SHP77 (cell line): ENCODE results near the gene GSTO1.
A peak's percentile ranks its signal among the peaks of the same experiment; 100 is the strongest.

Source experiments
- DNase-seq, 2 experiments: peaks; one replicate each; lab custom pipeline; 2025; lab: John Stamatoyannopoulos, UW

Gene GSTO1

DNA sequence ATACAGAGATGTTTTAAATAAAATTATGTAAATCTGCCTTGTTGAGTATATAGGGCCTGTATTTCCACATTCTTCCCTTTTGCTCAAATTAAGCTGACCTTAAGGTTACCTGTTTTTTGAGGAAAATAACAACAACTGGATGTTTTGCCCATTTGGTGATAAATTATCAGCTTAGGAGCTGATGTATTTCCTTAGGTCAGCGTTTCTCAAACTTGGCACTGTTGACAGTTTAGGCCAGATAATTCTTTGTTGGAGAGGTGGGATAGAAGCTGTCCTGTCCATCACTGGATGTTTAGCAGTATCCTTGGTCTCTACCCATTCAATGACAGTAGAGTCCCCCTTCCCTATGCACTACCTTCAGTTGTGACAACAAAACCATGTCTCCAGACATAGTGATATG, 21.5 kb downstream of the GSTO1 start:
- no peak for DNase-seq

DNA sequence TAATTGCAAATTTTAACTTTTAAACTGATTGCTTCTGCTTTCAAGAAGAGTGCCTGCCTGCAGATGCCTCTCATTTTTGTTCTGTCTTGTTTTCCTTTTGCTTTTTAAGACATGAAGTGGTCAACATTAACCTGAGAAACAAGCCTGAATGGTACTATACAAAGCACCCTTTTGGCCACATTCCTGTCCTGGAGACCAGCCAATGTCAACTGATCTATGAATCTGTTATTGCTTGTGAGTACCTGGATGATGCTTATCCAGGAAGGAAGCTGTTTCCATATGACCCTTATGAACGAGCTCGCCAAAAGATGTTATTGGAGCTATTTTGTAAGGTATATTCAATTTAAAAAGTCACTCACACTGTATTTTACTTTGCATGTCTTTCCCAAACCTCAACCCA, 23.1 kb downstream of the GSTO1 start:
- no peak for DNase-seq

DNA sequence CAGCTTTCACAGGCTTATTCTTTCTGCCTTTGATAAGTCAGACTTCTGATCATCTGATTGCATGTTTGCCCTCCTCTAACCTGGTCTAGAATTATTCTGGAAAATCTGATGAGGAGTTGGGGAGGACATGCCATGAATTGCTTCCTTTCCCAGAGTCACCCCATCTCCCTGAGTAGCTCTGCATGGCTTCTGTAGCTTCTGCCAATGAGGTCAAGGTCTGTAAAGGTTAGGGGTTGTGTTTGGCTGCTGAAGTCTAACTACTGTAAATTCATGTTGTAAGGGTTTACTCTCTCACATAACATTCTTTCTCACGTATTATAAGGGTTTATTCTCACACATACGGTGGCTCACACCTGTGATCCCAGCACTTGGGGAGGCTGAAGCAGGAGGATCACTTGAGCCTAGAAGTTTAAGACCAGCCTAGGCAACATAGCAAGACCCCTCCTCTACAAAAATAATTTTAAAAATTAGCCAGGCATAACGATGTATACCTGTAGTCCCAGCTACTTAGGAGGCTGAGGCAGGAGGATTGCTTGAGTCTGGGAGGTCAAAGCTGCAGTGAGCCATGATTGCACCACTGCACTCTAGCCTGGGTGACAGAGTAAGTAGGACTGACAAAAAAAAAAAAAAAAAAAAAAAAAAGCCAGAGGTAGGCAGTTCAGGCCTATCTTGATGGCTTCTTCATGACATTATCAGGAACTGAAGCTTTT, 25.0 kb downstream of the GSTO1 start:
- DNase-seq: no peak

GRCh38 chr10:104281694-104282093, 27.0 kb downstream of the GSTO1 start:
- no peak for DNase-seq

DNA sequence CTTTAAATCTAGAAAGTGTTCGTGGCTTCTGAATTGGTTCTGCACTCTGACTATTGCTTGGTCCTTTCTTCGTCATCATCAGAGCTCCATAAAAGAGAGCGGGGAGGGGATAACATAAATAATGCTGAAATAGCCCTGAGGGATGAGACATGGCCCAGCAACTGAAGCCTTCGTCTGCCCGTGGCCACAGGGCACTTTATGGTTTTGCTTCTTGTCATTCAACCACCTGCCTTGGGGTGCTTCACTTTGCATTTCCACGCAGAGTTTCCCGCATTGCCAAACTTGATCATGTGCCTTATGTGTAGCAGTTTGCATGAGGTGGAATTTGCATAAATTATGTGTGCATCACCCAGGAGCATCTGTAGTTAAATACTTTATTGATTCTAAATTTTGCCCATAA, 30.2 kb downstream of the GSTO1 start:
- DNase-seq: no peak

DNA sequence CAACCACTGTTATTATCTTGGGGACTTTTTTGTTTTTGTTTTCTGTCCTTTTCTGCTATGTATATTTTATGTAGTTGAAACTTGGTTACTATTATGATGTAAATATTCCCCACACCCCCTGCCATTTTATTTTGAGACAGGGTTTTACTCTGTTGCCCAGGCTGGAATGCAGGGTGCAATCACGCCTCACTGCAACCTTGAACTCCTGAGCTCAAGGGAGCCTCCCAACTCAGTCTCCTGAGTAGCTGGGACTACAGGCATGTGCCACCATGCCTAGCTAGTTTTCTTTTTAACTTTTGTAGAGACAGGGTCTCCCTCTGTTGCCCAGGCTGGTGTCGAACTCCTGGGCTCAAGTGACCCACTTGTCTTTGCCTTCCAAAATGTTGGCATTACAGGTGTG, 32.2 kb downstream of the GSTO1 start:
- no peak for DNase-seq

GRCh38 chr10:104288355-104288754, 33.7 kb downstream of the GSTO1 start:
- no peak for DNase-seq

- DNase-seq: peak; percentile 69 to 85
Measured at GRCh38 chr10:104291439-104291951, 36.8 kb downstream of the GSTO1 start.

DNA sequence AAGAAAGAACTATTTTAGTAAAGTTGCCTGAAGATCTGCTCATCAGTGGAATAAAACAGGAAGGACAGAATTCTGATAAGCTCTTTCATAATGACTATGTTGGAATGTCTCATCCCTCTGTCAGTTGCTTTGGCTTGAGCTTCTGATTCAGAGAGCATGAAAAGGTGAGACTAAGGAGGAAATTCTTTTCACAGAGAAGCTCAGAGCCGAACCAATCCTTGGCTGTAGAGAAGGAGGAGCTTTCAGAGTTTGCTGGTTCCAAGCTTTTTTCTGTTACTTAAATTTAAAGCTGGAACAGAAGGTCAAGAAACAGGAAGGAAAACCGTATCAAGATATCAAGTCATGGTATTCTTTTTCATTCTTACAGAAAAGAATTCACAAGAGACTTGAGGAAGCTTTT, 38.3 kb downstream of the GSTO1 start:
- no peak for DNase-seq

- no peak for DNase-seq
Measured at GRCh38 chr10:104293781-104294321, 39.2 kb downstream of the GSTO1 start.

GRCh38 chr10:104296687-104297436, 42.2 kb downstream of the GSTO1 start:
- DNase-seq: no peak

- DNase-seq: no peak
Measured at GRCh38 chr10:104297697-104298660, 43.3 kb downstream of the GSTO1 start.

DNA sequence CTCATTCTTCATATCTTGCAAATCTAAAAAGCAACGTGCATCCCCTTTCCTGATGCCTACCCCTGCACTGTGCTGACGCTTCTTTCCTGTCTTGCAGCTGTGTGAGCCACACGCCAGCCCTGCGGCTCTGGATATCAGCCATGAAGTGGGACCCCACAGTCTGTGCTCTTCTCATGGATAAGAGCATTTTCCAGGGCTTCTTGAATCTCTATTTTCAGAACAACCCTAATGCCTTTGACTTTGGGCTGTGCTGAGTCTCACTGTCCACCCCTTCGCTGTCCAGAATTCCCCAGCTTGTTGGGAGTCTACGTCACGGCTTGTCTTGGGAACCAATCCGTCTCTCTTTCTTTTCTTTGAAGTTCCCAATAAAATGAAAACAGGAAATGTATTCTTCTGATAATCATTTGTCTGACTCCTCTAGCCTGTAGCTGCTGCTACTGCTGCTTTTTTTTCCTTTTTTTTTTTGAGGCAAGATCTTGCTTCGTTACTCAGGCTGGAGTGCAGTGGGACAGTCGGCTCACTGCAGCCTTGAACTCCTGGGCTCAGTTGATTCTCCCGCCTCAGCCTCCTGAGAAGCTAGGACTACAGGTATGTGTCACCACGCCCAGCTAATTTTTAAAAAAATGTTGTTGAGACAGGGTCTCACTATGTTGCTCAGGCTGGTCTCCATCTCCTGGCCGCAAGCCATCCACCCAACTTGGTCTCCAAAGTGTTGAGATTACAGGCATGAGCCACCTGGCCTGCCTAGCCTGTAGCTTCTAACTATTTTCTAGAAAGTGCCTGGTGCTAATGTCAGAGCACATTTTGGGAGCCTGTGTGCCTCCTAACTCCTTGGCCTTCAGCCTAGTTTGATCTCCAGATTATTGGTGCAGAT, 44.6 kb downstream of the GSTO1 start:
- DNase-seq: no peak

DNA sequence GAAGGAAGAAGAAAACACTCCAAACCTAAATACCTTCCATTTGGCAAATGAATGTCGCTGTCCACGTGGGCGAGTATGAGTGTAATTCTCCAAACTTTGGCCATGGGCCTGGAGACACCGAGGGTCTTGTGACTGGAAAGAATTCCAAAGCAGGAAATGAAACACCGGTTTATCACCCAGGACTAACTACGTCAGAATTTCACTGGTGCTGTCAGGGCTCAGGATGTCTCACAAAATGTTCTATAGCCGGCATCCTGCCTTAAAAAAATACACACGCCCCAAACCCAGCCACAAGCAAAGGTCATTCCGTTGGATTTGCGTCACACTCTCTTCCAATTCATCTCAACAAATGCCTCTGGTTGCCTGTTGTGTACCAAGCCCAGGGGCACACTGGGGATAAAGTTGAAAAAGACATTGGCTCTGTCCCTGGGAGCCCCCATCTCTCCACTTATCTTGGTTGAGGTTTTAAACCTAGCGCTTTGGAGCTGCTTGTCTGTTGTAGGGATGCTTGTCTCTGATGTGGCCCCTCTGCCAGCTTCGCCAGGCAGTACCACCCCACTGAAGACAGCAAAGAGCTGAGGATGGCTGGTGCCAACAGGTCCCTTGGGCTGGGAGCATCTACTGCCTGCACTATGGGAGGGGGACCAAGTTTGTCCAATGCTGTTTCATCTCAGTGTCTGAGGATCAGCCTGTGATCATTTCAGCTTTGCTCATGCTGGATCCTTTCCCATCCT, 45.5 kb downstream of the GSTO1 start:
- peak; percentile 12 to 42 for DNase-seq

DNA sequence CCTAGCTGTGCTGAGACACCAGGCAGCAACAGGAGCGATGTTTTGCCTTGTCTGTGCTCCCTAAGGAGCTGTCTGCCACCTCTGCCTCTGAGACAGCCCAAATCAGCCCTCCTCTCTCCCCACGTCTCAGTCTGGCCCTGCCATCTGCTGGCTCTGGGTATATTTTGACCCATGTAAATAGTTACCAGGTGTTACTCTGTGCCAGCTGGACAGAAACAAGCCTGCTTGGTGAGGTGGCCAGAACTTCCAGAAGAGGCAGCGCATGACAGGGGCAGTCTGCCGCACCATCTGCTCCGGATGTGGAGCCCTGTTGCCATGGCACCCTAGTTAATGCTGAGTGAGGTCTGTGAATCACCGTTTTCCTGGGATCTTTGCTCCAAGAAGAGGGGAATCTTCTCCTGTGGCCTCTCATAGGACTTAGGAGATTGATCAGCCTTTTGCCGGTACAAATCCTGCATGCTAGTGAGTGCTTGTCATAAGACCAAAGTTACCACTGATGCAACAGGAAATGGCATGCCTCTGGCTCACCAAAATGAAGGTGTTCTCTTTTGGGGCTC, 46.1 kb downstream of the GSTO1 start:
- peak; percentile 91 to 93 for DNase-seq

DNA sequence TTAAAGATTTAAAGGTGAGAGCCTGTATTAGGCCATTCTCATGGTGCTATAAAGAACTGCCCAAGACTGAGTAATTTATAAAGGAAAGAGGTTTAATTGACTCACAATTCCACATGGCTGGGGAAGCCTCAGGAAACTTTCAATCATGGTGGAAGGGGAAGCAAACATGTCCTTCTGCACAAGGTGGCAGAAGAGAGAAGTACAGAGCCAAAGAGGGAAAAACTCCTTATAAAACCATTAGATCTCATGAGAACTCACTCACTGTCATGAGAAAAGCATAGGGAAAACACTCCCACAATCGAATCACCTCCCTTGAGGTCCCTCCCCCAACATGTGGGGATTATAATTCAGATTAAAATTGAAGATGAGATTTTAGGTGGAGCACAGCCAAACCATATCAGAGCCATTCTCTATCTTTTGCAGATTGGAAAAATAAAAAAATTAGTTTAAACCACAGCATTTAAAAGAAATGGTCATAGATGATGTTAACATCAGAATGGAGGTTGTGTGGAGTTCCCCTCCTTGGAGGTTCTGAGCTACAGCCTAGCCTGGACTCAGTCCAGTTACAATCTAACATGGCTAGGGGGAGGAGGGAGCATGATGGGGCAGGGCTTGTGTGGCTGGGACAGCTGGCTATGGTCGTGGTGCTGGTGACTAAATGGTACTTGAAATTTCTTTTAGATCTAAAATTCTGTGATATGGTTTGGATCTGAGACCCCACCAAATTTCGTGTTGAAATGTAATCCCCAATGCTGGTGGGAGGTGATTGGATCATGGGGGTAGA, 47.4 kb downstream of the GSTO1 start:
- no peak for DNase-seq

GRCh38 chr10:104303594-104304355, 49.1 kb downstream of the GSTO1 start:
- no peak for DNase-seq

DNA sequence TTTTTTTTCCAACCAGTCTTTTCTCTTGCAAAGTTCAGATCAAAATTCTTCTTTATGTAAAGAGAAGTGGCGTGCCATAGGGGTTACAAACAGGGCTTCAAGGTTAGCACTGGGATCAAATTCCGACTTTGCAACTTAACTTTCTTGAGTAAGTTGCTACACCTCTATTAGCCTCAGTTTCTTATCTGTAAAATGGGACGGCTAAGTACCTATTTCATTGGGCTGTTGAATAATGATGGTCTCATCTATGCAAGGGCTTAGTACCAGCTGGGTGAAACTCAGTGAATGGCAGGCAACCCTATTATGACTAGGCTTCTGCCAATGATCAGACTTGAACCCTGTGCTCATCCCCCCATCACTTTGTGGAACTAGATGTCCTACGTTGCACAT, 49.7 kb downstream of the GSTO1 start:
- DNase-seq: no peak
